HepG2 (cell line): ENCODE data around the gene PCNA. TPM values are rescaled to one million over a fixed set of nuclear protein-coding genes. Genes with fewer than 3 reads are reported as not detected.
A peak's percentile ranks its signal among the peaks of the same experiment; 100 is the strongest.

ENCODE experiments used
- GTF2F1 ChIP-seq: fragments of 150-350 bp; IDR thresholded peaks from 2 replicates; pipeline ENCODE4 v1.6.1; 2014; ENCODE audit warnings: low read length
- JDP2 ChIP-seq: sonication (generic); formaldehyde crosslinking; IDR thresholded peaks from 2 replicates; pipeline ENCODE4 v1.8.1; 2022; ENCODE audit warnings: missing genetic modification reagents, borderline replicate concordance
- SNAPC4 ChIP-seq: sonication (generic); formaldehyde crosslinking; IDR thresholded peaks from 2 replicates; pipeline ENCODE4 v1.4.0; 2020; ENCODE audit warnings: mild to moderate bottlenecking, missing genetic modification reagents
- SRSF9 ChIP-seq: fragments of 200-400 bp; formaldehyde crosslinking; IDR thresholded peaks from 2 replicates; pipeline ENCODE4 v1.6.1; 2018; ENCODE audit warnings: borderline replicate concordance, mild to moderate bottlenecking, low read depth, low read length; ENCODE audit not compliant: insufficient read depth, poor library complexity, severe bottlenecking
- TIGD3 ChIP-seq: sonication (generic); formaldehyde crosslinking; IDR thresholded peaks from 2 replicates; pipeline ENCODE4 v1.5.1; 2020; ENCODE audit warnings: mild to moderate bottlenecking, missing genetic modification reagents, borderline replicate concordance
- USF2 ChIP-seq, 2 experiments: sonication (generic) in 1 of 2; formaldehyde crosslinking in 1 of 2; IDR thresholded peaks; 2 replicates each; pipeline versions ENCODE4 v1.5.1 to v1.6.1; 2011 to 2020; ENCODE audit warnings: borderline replicate concordance in 1 of 2, low read depth in 1 of 2, low read length in 1 of 2, mild to moderate bottlenecking in 1 of 2, missing genetic modification reagents in 1 of 2, moderate library complexity in 1 of 2
- ZBTB10 ChIP-seq: sonication (generic); formaldehyde crosslinking; IDR thresholded peaks from 2 replicates; pipeline ENCODE4 v1.4.0; 2020; ENCODE audit warnings: missing genetic modification reagents, borderline replicate concordance
- ZBTB4 ChIP-seq: sonication (generic); formaldehyde crosslinking; IDR thresholded peaks from 2 replicates; pipeline ENCODE4 v1.4.0; 2020; ENCODE audit warnings: missing genetic modification reagents, mild to moderate bottlenecking, borderline replicate concordance
- ZNF558 ChIP-seq: sonication (generic); formaldehyde crosslinking; IDR thresholded peaks from 2 replicates; pipeline ENCODE4 v1.9.0; 2022; ENCODE audit warnings: mild to moderate bottlenecking, missing genetic modification reagents, borderline replicate concordance
- ZNF75D ChIP-seq: sonication (generic); formaldehyde crosslinking; IDR thresholded peaks from 2 replicates; pipeline ENCODE4 v1.8.1; 2023; ENCODE audit warnings: missing genetic modification reagents, mild to moderate bottlenecking, borderline replicate concordance
- polyA plus RNA-seq, 8 experiments: library from polyadenylated mRNA; depleted of rRNA in 3 of 8; stranded (reverse) in 7 of 8; unstranded in 1 of 8; fragments of >200 nt; fragmentation: Illumina TruSeq in 4 of 8; extraction: Trizol in 4 of 8; gene quantifications; 2 replicates each; pipeline versions ENCODE4 v1.2.1 to v1.2.3, GENCODE V29; 2011 to 2016; ENCODE audit warnings: low read depth in 4 of 8, missing spikeins in 1 of 8, mixed read lengths in 1 of 8; ENCODE audit not compliant: insufficient read depth in 1 of 8
- total RNA-seq, 5 experiments: library from RNA; depleted of rRNA; stranded (reverse); fragments of >200 nt; fragmentation: Illumina TruSeq; extraction: Trizol; gene quantifications; 2 replicates each; pipeline ENCODE4 v1.2.3, GENCODE V29; 2016; ENCODE audit warnings: low read depth in 1 of 5

Gene PCNA
- total and polyA plus RNA-seq, 2 of the 13 experiments (the other 11 are each of a cell fraction or from before 2014, with no cell fraction given), result 229 to 655 TPM

- TF ChIP-seq SNAPC4 (CRISPR knock-in tag) (0 out of 2 replicates have a peak, but pooled peaks have one; percentile 23), ZNF558 (no peak), ZBTB4 (peak; percentile 97; the same call in 1 of the 2 replicates), GTF2F1 (no peak), ZNF75D (CRISPR knock-in tag) (no peak), ZBTB10 (CRISPR knock-in tag) (no peak), USF2 (IDR thresholded peaks at IDR 0.05; ENCODE audit: low read depth, low read length) (peak; percentile 34; the same call in 1 of the 2 replicates), USF2 (CRISPR knock-in tag; IDR thresholded peaks at IDR 0.05; ENCODE audit: borderline replicate concordance) (no peak; the same call in 1 of the 2 replicates), TIGD3 (CRISPR knock-in tag) (peak; percentile 83; the same call in 1 of the 2 replicates), JDP2 (CRISPR knock-in tag) (no peak), SRSF9 (no peak)
Measured at GRCh38 chr20:5150226-5151076, 30.7 kb upstream of the PCNA start (continued).
